B cell (primary cell): ENCODE results near the gene TFF3. TPM values are rescaled to one million over a fixed set of nuclear protein-coding genes. Genes with fewer than 3 reads are reported as not detected.
A peak's percentile ranks its signal among the peaks of the same experiment; 100 is the strongest.

ENCODE experiments used
- ATAC-seq: fragments of 200-7000 bp; cut with Tn5 transposase; one replicate; pipeline ENCODE4 v1.10.0; 2021; ENCODE audit warnings: low read depth, mild to moderate bottlenecking, moderate number of reproducible peaks, moderate library complexity
- CTCF ChIA-PET: fragments of 350-600 bp; sonication (Branson Sonifier 250); formaldehyde crosslinking; loops from one replicate; lab custom pipeline; 2021; ENCODE audit warnings: antibody characterized with exemption, inconsistent platforms; lab: Charles Lee
- POLR2A ChIA-PET: fragments of 350-600 bp; sonication (Branson Sonifier 250); formaldehyde crosslinking; loops from one replicate; lab custom pipeline; 2021; ENCODE audit warnings: antibody characterized with exemption; lab: Charles Lee
- DNase-seq: peaks from one replicate; pipeline ENCODE4 v3.0.0; 2013
- H2AFZ ChIP-seq: 2 replicates; pipeline ENCODE4 v1.6.1; 2012; ENCODE audit warnings: mild to moderate bottlenecking, low read depth, low read length; ENCODE audit not compliant: insufficient read depth, poor library complexity, severe bottlenecking
- H3K27ac ChIP-seq, 2 donors: 1 replicate in 1 of 2; 2 replicates in 1 of 2; pipeline ENCODE4 v1.5.1; 2012 to 2013; ENCODE audit warnings: low read length in 2 of 2, mild to moderate bottlenecking in 2 of 2, moderate library complexity in 1 of 2
- H3K27me3 ChIP-seq, 4 experiments: fragments of 200-600 bp in 1 of 4; sonication (generic) in 1 of 4; replicated peaks in 1 of 4; 1 replicate in 2 of 4; 2 replicates in 2 of 4; pipeline versions ENCODE4 v1.6.1 to v1.7.0; 2013 to 2016; ENCODE audit warnings: low read length in 3 of 4, mild to moderate bottlenecking in 2 of 4, mixed read lengths in 1 of 4, moderate library complexity in 1 of 4; ENCODE audit not compliant: insufficient read depth in 4 of 4, control insufficient read depth in 3 of 4; ENCODE audit errors: control extremely low read depth in 1 of 4
- H3K36me3 ChIP-seq, 2 experiments: replicated peaks in 1 of 2; 1 replicate in 1 of 2; 2 replicates in 1 of 2; pipeline versions ENCODE4 v1.6.1 to v1.7.1; 2013; ENCODE audit warnings: low read length in 1 of 2; ENCODE audit not compliant: insufficient read depth in 2 of 2, control insufficient read depth in 1 of 2; ENCODE audit errors: control extremely low read depth in 1 of 2, extremely low read depth in 1 of 2
- H3K4me1 ChIP-seq, 2 donors: fragments of 200-600 bp in 1 of 2; sonication (generic) in 1 of 2; 1 replicate in 1 of 2; 2 replicates in 1 of 2; pipeline versions ENCODE4 v1.5.1 to v1.6.1; 2013 to 2017; ENCODE audit warnings: low read length in 2 of 2; ENCODE audit not compliant: control insufficient read depth in 2 of 2, insufficient read depth in 2 of 2
- H3K4me2 ChIP-seq: replicated peaks from 2 replicates; pipeline ENCODE3; 2012; ENCODE audit warnings: mild to moderate bottlenecking, low read depth, low read length; ENCODE audit not compliant: poor library complexity, severe bottlenecking
- H3K4me3 ChIP-seq, 5 experiments: fragments of 200-600 bp in 1 of 5; sonication (generic) in 1 of 5; 1 replicate in 3 of 5; 2 replicates in 2 of 5; pipeline versions ENCODE4 v1.5.1 to v1.7.0; 2011 to 2016; ENCODE audit warnings: low read length in 4 of 5, mild to moderate bottlenecking in 4 of 5, low read depth in 2 of 5, control low read depth in 1 of 5, moderate library complexity in 1 of 5; ENCODE audit not compliant: insufficient read depth in 1 of 5; ENCODE audit errors: control extremely low read depth in 1 of 5, extremely low read depth in 1 of 5
- H3K79me2 ChIP-seq: fragments of 200-600 bp; sonication (generic); one replicate; pipeline ENCODE4 v1.6.0; 2016; ENCODE audit warnings: low read length; ENCODE audit not compliant: control insufficient read depth, insufficient read depth
- H3K9ac ChIP-seq: fragments of 200-600 bp; sonication (generic); 2 replicates; pipeline ENCODE4 v1.6.1; 2017; ENCODE audit warnings: mild to moderate bottlenecking, low read length, moderate library complexity
- H3K9me3 ChIP-seq, 3 donors: one replicate each; pipeline versions ENCODE4 v1.6.1 to v1.7.1; 2013; ENCODE audit warnings: low read length in 2 of 3; ENCODE audit not compliant: control insufficient read depth in 2 of 3, insufficient read depth in 1 of 3; ENCODE audit errors: control extremely low read depth in 1 of 3
- H4K20me1 ChIP-seq: 2 replicates; pipeline ENCODE4 v1.6.0; 2012; ENCODE audit warnings: mild to moderate bottlenecking, low read length; ENCODE audit not compliant: insufficient read depth, control insufficient read depth, poor library complexity, severe bottlenecking
- H3K27ac Mint-ChIP-seq: one replicate; pipeline ENCODE4 v1.8.0; 2021; ENCODE audit warnings: mixed read lengths
- H3K27me3 Mint-ChIP-seq: one replicate; pipeline ENCODE4 v1.8.0; 2021; ENCODE audit warnings: mixed read lengths
- H3K4me1 Mint-ChIP-seq: one replicate; pipeline ENCODE4 v1.8.0; 2021; ENCODE audit warnings: mixed read lengths
- H3K4me3 Mint-ChIP-seq: one replicate; pipeline ENCODE4 v1.8.0; 2021; ENCODE audit warnings: mixed read lengths
- H3K9me3 Mint-ChIP-seq: one replicate; pipeline ENCODE4 v1.8.0; 2022; ENCODE audit warnings: mixed read lengths; ENCODE audit not compliant: insufficient read depth
- CTCF ChIP-seq: fragments of 200-600 bp; IDR thresholded peaks from one replicate; pipeline ENCODE4 v1.8.0; 2022; ENCODE audit warnings: antibody characterized with exemption, mild to moderate bottlenecking
- EZH2 ChIP-seq: IDR thresholded peaks from 2 replicates; pipeline ENCODE4 v1.6.1; 2012; ENCODE audit warnings: borderline replicate concordance, low read depth, mild to moderate bottlenecking, moderate library complexity, low read length; ENCODE audit not compliant: insufficient read depth, poor library complexity, severe bottlenecking
- WGBS: methylation state at CpG from one replicate; pipeline ENCODE4 v1.1.5; 2013; ENCODE audit warnings: missing lambda C conversion rate; ENCODE audit not compliant: insufficient coverage; 5-methylcytosine and 5-hydroxymethylcytosine counted together
- intact Hi-C: fragments of 100-400 bp; cut with micrococcal nuclease; formaldehyde crosslinking; loops from one replicate; pipeline ENCODE4 v1.10.0; 2022
- polyA plus RNA-seq: library from polyadenylated mRNA; depleted of rRNA; stranded (reverse); fragments of >200 nt; gene quantifications from 2 replicates; pipeline ENCODE4 v1.2.3, GENCODE V29; 2012
- total RNA-seq, 2 donors: library from RNA; stranded (reverse); fragments of 120-200 nt in 1 of 2; gene quantifications; 1 replicate in 1 of 2; 2 replicates in 1 of 2; pipeline versions ENCODE4 v1.2.3 to v1.2.4, GENCODE V29; 2013 to 2022

Gene TFF3
- total and polyA plus RNA-seq, 2 donors (not counting 1 experiment from before 2014, with no cell fraction given) = not detected

- Histone ChIP-seq H4K20me1 (no peaks in the 10 kb centered on the region), H3K27ac (no peak overlapping the region), H3K9me3 (peaks cover 9 to 12% (median 10%) of the 10 kb centered on the region in 3 donors), H2AFZ (no peak overlapping the region), H3K79me2 (no peaks in the 10 kb centered on the region), H3K4me2 (no peak overlapping the region), H3K4me3 (no peak overlapping the region), H3K36me3 (no peaks in the 10 kb centered on the region), H3K4me1 (no peaks in the 10 kb centered on the region), H3K9ac (no peak overlapping the region), H3K27me3 (peaks cover 0 to 15% (median 1%) of the 10 kb centered on the region in 4 experiments)
- CTCF ChIA-PET = no interaction called here
- Mint-ChIP-seq H3K9me3 (peaks cover 10% of the 10 kb centered on the region), H3K4me3 (no peak overlapping the region), H3K27me3 (peaks cover 25% of the 10 kb centered on the region), H3K27ac (peak overlapping the region; percentile 15), H3K4me1 (no peaks in the 10 kb centered on the region)
- ATAC-seq = no peak
- no peak for TF ChIP-seq CTCF
- no peak for TF ChIP-seq EZH2
- POLR2A ChIA-PET = no interaction called here
- intact Hi-C loops = no loop called here
- no peak for DNase-seq
- WGBS = 81% methylated on average over 11 of the region's 11 CpGs
These were observed 36.6 kb upstream of the TFF3 start for GRCh38 chr21:42351626-42352440.

GRCh38 chr21:42350927-42351426 lies 35.8 kb upstream of the TFF3 start, which contains the start of gene TFF2:
Gene TFF2, minus strand, starts transcription at chr21:42350994. Its CDS starts 37 bp downstream, at chr21:42350957.
- Mint-ChIP-seq H3K4me3 (no peak within 1 kb of the TSS), H3K27ac (no peak within 1 kb of the TSS), H3K9me3 (peaks cover 10% of the 10 kb centered on the region), H3K4me1 (no peaks in the 10 kb centered on the region), H3K27me3 (peaks cover 25% of the 10 kb centered on the region)
- intact Hi-C loops = no loop called here
- ATAC-seq (no peak), DNase-seq (no peak)
- no peaks in the 10 kb centered on the region for H3K4me1 ChIP-seq
- H3K27me3 ChIP-seq = peaks cover 0 to 11% (median 1%) of the 10 kb centered on the region in 4 experiments
- WGBS = 91% methylated on average over 13 of the region's 13 CpGs
- POLR2A ChIA-PET = no interaction called here
- no peak within 1 kb of the TSS for H3K27ac ChIP-seq
- no peaks in the 10 kb centered on the region for H3K79me2 ChIP-seq
- H3K4me3 ChIP-seq = no peak within 1 kb of the TSS
- no peak within 1 kb of the TSS for H3K9ac ChIP-seq
- no peaks in the 10 kb centered on the region for H4K20me1 ChIP-seq
- H3K36me3 ChIP-seq = no peaks in the 10 kb centered on the region
- peaks cover 6 to 12% (median 10%) of the 10 kb centered on the region in 3 donors for H3K9me3 ChIP-seq
- no peak within 1 kb of the TSS for H3K4me2 ChIP-seq
- TF ChIP-seq CTCF = no peak
- no peak for TF ChIP-seq EZH2
- no peak within 1 kb of the TSS for H2AFZ ChIP-seq
- CTCF ChIA-PET = no interaction called here
